Neuronal stem cell (in vitro differentiated cells): ENCODE results near the gene MFF.

ENCODE experiments used
- DNase-seq: peaks from one replicate; pipeline ENCODE4 v3.0.0-alpha.2; 2013; ENCODE audit warnings: low spot score
- H2AFZ ChIP-seq: one replicate; pipeline ENCODE4 v1.6.1; 2013; ENCODE audit warnings: mild to moderate bottlenecking, low read length, inconsistent platforms
- H2AK5ac ChIP-seq: 2 replicates; pipeline ENCODE4 v1.6.1; 2013; ENCODE audit warnings: low read depth, mild to moderate bottlenecking, inconsistent platforms, low read length, moderate library complexity, mixed read lengths
- H2BK120ac ChIP-seq: 2 replicates; pipeline ENCODE4 v1.6.1; 2013; ENCODE audit warnings: low read depth, mild to moderate bottlenecking, inconsistent platforms, low read length, moderate library complexity, mixed read lengths
- H2BK12ac ChIP-seq: one replicate; pipeline ENCODE4 v1.6.1; 2013; ENCODE audit warnings: low read length, inconsistent platforms
- H2BK15ac ChIP-seq: 2 replicates; pipeline ENCODE4 v1.6.1; 2013; ENCODE audit warnings: mild to moderate bottlenecking, low read length, inconsistent platforms, mixed read lengths
- H2BK5ac ChIP-seq: one replicate; pipeline ENCODE4 v1.6.1; 2013; ENCODE audit warnings: inconsistent platforms, mild to moderate bottlenecking, low read length, moderate library complexity
- H3K14ac ChIP-seq: one replicate; pipeline ENCODE4 v1.6.1; 2013; ENCODE audit warnings: low read length, inconsistent platforms
- H3K18ac ChIP-seq: 2 replicates; pipeline ENCODE4 v1.6.1; 2013; ENCODE audit warnings: low read length, inconsistent platforms
- H3K23ac ChIP-seq: 2 replicates; pipeline ENCODE4 v1.6.1; 2013; ENCODE audit warnings: low read depth, mild to moderate bottlenecking, mixed read lengths, low read length, inconsistent platforms; ENCODE audit not compliant: poor library complexity
- H3K27ac ChIP-seq: replicated peaks from 3 replicates; pipeline ENCODE4 v1.5.1; 2013; ENCODE audit warnings: low read length, inconsistent platforms
- H3K27me3 ChIP-seq, 3 experiments: 2 replicates each; pipeline ENCODE4 v1.6.1; 2013; ENCODE audit warnings: low read length in 3 of 3, mild to moderate bottlenecking in 2 of 3, inconsistent platforms in 1 of 3, low read depth in 1 of 3, mixed read lengths in 1 of 3, moderate library complexity in 1 of 3; ENCODE audit not compliant: control insufficient read depth in 3 of 3, insufficient read depth in 3 of 3
- H3K36me3 ChIP-seq, 2 donors: replicated peaks in 1 of 2; 2 replicates each; pipeline ENCODE4 v1.6.1; 2013; ENCODE audit warnings: low read length in 2 of 2; ENCODE audit not compliant: control insufficient read depth in 2 of 2, insufficient read depth in 2 of 2
- H3K4ac ChIP-seq: 2 replicates; pipeline ENCODE4 v1.6.1; 2013; ENCODE audit warnings: inconsistent platforms, mild to moderate bottlenecking, low read length, moderate library complexity
- H3K4me1 ChIP-seq, 2 donors: 1 replicate in 1 of 2; 2 replicates in 1 of 2; pipeline ENCODE4 v1.6.1; 2013; ENCODE audit warnings: low read length in 2 of 2, low read depth in 1 of 2; ENCODE audit not compliant: control insufficient read depth in 2 of 2, insufficient read depth in 1 of 2
- H3K4me2 ChIP-seq: one replicate; pipeline ENCODE4 v1.6.1; 2013; ENCODE audit warnings: mild to moderate bottlenecking, low read length, inconsistent platforms; ENCODE audit not compliant: insufficient read depth, poor library complexity, severe bottlenecking
- H3K4me3 ChIP-seq, 2 donors: 2 replicates each; pipeline ENCODE4 v1.5.1; 2013; ENCODE audit warnings: low read length in 2 of 2, mild to moderate bottlenecking in 2 of 2, inconsistent platforms in 1 of 2, moderate library complexity in 1 of 2
- H3K79me1 ChIP-seq: one replicate; pipeline ENCODE4 v1.6.1; 2013; ENCODE audit warnings: low read depth, mild to moderate bottlenecking, inconsistent platforms, low read length, moderate library complexity
- H3K9ac ChIP-seq: one replicate; pipeline ENCODE4 v1.6.1; 2013; ENCODE audit warnings: mild to moderate bottlenecking, low read depth, low read length, inconsistent platforms; ENCODE audit not compliant: poor library complexity
- H3K9me3 ChIP-seq, 2 donors: replicated peaks in 1 of 2; 2 replicates each; pipeline versions ENCODE3 to v1.6.1; 2013; ENCODE audit warnings: low read length in 2 of 2, mild to moderate bottlenecking in 2 of 2, inconsistent platforms in 1 of 2, low read depth in 1 of 2, mixed read lengths in 1 of 2, moderate library complexity in 1 of 2; ENCODE audit not compliant: control insufficient read depth in 2 of 2, insufficient read depth in 1 of 2
- H4K8ac ChIP-seq: one replicate; pipeline ENCODE4 v1.6.1; 2013; ENCODE audit warnings: low read depth, mild to moderate bottlenecking, inconsistent platforms, low read length, moderate library complexity
- H4K91ac ChIP-seq: one replicate; pipeline ENCODE4 v1.6.1; 2013; ENCODE audit warnings: low read length, low read depth, mild to moderate bottlenecking, inconsistent platforms; ENCODE audit not compliant: poor library complexity
- WGBS, 2 donors: extraction: QIAGEN DNeasy Blood & Tissue Kit; methylation state at CpG; one replicate each; pipeline ENCODE4 v1.1.7; 2013; ENCODE audit warnings: missing lambda C conversion rate in 2 of 2, mixed read lengths in 1 of 2; ENCODE audit not compliant: insufficient read length in 2 of 2, insufficient replicate concordance in 1 of 2; ENCODE audit errors: extremely low coverage in 2 of 2; 5-methylcytosine and 5-hydroxymethylcytosine counted together

MFF gene

GRCh38 chr2:227312579-227312978 is 12.5 kb upstream of the MFF start:
- WGBS, 2 donors, result no CpG with 5 or more reads among the region's 2 CpGs
- no peak overlapping the region for H3K27ac ChIP-seq
- no peak overlapping the region for H2AK5ac ChIP-seq
- no peak overlapping the region for H3K9ac ChIP-seq
- H3K36me3 ChIP-seq, result no peaks in the 10 kb centered on the region
- H3K79me1 ChIP-seq, result no peaks in the 10 kb centered on the region
- no peak overlapping the region for H3K4me3 ChIP-seq
- H3K9me3 ChIP-seq, result no peaks in the 10 kb centered on the region
- no peak overlapping the region for H2BK120ac ChIP-seq
- no peak overlapping the region for H3K14ac ChIP-seq
- H2BK5ac ChIP-seq, result no peak overlapping the region
- H4K8ac ChIP-seq, result no peak overlapping the region
- H3K4me2 ChIP-seq, result no peak overlapping the region
- no peak for DNase-seq
- no peak overlapping the region for H3K23ac ChIP-seq
- no peak overlapping the region for H2AFZ ChIP-seq
- no peak overlapping the region for H2BK12ac ChIP-seq
- H3K27me3 ChIP-seq, result no peaks in the 10 kb centered on the region
- no peak overlapping the region for H4K91ac ChIP-seq
- no peak overlapping the region for H3K4ac ChIP-seq
- no peak overlapping the region for H2BK15ac ChIP-seq
- no peak overlapping the region for H3K18ac ChIP-seq
- no peaks in the 10 kb centered on the region for H3K4me1 ChIP-seq

- no peak overlapping the region for H3K27ac ChIP-seq
- no peaks in the 10 kb centered on the region for H3K79me1 ChIP-seq
- H3K9ac ChIP-seq, result no peak overlapping the region
- H3K27me3 ChIP-seq, result no peaks in the 10 kb centered on the region
- H3K4me1 ChIP-seq, result no peaks in the 10 kb centered on the region
- H2BK120ac ChIP-seq, result no peak overlapping the region
- no peaks in the 10 kb centered on the region for H3K36me3 ChIP-seq
- no peak overlapping the region for H2BK5ac ChIP-seq
- H2BK12ac ChIP-seq, result no peak overlapping the region
- H3K4me2 ChIP-seq, result no peak overlapping the region
- WGBS, 2 donors, result no CpG with 5 or more reads among the region's 1 CpG
- no peak overlapping the region for H3K4me3 ChIP-seq
- no peak overlapping the region for H3K18ac ChIP-seq
- H3K14ac ChIP-seq, result no peak overlapping the region
- H3K9me3 ChIP-seq, result no peaks in the 10 kb centered on the region
- no peak overlapping the region for H4K91ac ChIP-seq
- no peak overlapping the region for H2AK5ac ChIP-seq
- DNase-seq, result no peak
- H3K23ac ChIP-seq, result no peak overlapping the region
- no peak overlapping the region for H2BK15ac ChIP-seq
- H2AFZ ChIP-seq, result no peak overlapping the region
- no peak overlapping the region for H3K4ac ChIP-seq
- H4K8ac ChIP-seq, result no peak overlapping the region
These were observed 11.7 kb upstream of the MFF start for GRCh38 chr2:227313310-227313709.

- H3K9ac ChIP-seq, result no peak overlapping the region
- WGBS, 2 donors, result no CpG with 5 or more reads among the region's 2 CpGs
- no peak overlapping the region for H2BK120ac ChIP-seq
- no peaks in the 10 kb centered on the region for H3K4me1 ChIP-seq
- H4K91ac ChIP-seq, result no peak overlapping the region
- H2BK12ac ChIP-seq, result no peak overlapping the region
- no peak overlapping the region for H2BK15ac ChIP-seq
- H3K4me3 ChIP-seq, result no peak overlapping the region
- no peak overlapping the region for H3K18ac ChIP-seq
- H3K23ac ChIP-seq, result no peak overlapping the region
- peaks cover under 1 to 2% of the 10 kb centered on the region in 2 donors for H3K9me3 ChIP-seq
- H3K14ac ChIP-seq, result no peak overlapping the region
- no peaks in the 10 kb centered on the region for H3K36me3 ChIP-seq
- no peak overlapping the region for H3K27ac ChIP-seq
- no peak for DNase-seq
- no peak overlapping the region for H3K4ac ChIP-seq
- peaks cover 3% of the 10 kb centered on the region for H3K79me1 ChIP-seq
- no peak overlapping the region for H2AK5ac ChIP-seq
- no peak overlapping the region for H4K8ac ChIP-seq
- H3K4me2 ChIP-seq, result no peak overlapping the region
- H3K27me3 ChIP-seq, result no peaks in the 10 kb centered on the region
- H2BK5ac ChIP-seq, result no peak overlapping the region
- H2AFZ ChIP-seq, result no peak overlapping the region
These were observed 7.2 kb upstream of the MFF start for GRCh38 chr2:227317834-227318233.

GRCh38 chr2:227320305-227321094 is 4.6 kb upstream of the MFF start:
- H4K91ac ChIP-seq, result no peak overlapping the region
- H3K9ac ChIP-seq, result no peak overlapping the region
- H3K27me3 ChIP-seq, result no peaks in the 10 kb centered on the region
- no peak overlapping the region for H3K18ac ChIP-seq
- peak overlapping the region; percentile 24 for H2BK5ac ChIP-seq
- H3K79me1 ChIP-seq, result peaks cover 4% of the 10 kb centered on the region
- WGBS, 2 donors, result no CpG with 5 or more reads among the region's 33 CpGs
- H3K4ac ChIP-seq, result no peak overlapping the region
- no peak for DNase-seq
- no peak overlapping the region for H2BK12ac ChIP-seq
- H4K8ac ChIP-seq, result no peak overlapping the region
- H3K27ac ChIP-seq, result no peak overlapping the region
- no peak overlapping the region for H3K23ac ChIP-seq
- no peak overlapping the region for H2BK120ac ChIP-seq
- H3K14ac ChIP-seq, result no peak overlapping the region
- H3K36me3 ChIP-seq, result no peaks in the 10 kb centered on the region
- H3K4me3 ChIP-seq, result no peak overlapping the region
- H2AFZ ChIP-seq, result no peak overlapping the region
- H3K9me3 ChIP-seq, result peaks cover 3 to 6% of the 10 kb centered on the region in 2 donors
- H2BK15ac ChIP-seq, result no peak overlapping the region
- peaks cover 0 to 1% of the 10 kb centered on the region in 2 donors for H3K4me1 ChIP-seq
- H2AK5ac ChIP-seq, result peak overlapping the region; percentile 81
- no peak overlapping the region for H3K4me2 ChIP-seq
